ENCODE data around the gene NOTCH4. TPM values are rescaled to one million over a fixed set of nuclear protein-coding genes. Genes with fewer than 3 reads are reported as not detected.
"Not testable (repeated sequence)": the region's sequence is repeated elsewhere in the genome, so short reads cannot be mapped to it uniquely, and the experiment has no call there.

The NOTCH4 gene
- total and polyA plus RNA-seq, 2 experiments from 2014 or later: 2.7 to 2.8 TPM

GRCh38 chr6:32268459-32268858, 44.6 kb upstream of the NOTCH4 start:
- H4K20me1 ChIP-seq (replicated peaks; ENCODE audit: insufficient read depth); DNase-seq (ENCODE audit: low spot score); H3K4me1 ChIP-seq (ENCODE audit: insufficient read depth); H3K79me2 ChIP-seq (replicated peaks; ENCODE audit: insufficient read depth); H2AFZ ChIP-seq; H3K4me3 ChIP-seq; H3K4me3 Mint-ChIP-seq; H3K36me3 ChIP-seq (ENCODE audit: insufficient read depth); H3K27me3 ChIP-seq (ENCODE audit: insufficient read depth); H3K9me2 ChIP-seq (ENCODE audit: insufficient read depth); H3F3A ChIP-seq (replicated peaks; ENCODE audit: low read depth); H3K4me2 ChIP-seq; H3K4me1 Mint-ChIP-seq; H3K27me3 Mint-ChIP-seq (ENCODE audit: insufficient read depth, low read depth, poor library complexity); H3K27ac ChIP-seq (ENCODE audit: low read depth); H3K27ac Mint-ChIP-seq; ATAC-seq: not testable (repeated sequence)
- H3K36me3 Mint-ChIP-seq (ENCODE audit: low read depth): peaks cover 35% of the 10 kb centered on the region
- peaks cover 26% of the 10 kb centered on the region for H3K9me3 Mint-ChIP-seq

- peaks cover 16% of the 10 kb centered on the region; the same call in 1 of the 3 replicates for H3K9me3 Mint-ChIP-seq
- peaks cover 1% of the 10 kb centered on the region for H3K27me3 Mint-ChIP-seq (ENCODE audit: insufficient read depth, low read depth, poor library complexity)
- no peaks in the 10 kb centered on the region for H3K4me1 Mint-ChIP-seq
- Histone ChIP-seq H3K36me3 (ENCODE audit: insufficient read depth) (no peaks in the 10 kb centered on the region), H3F3A (replicated peaks; ENCODE audit: low read depth) (no peaks in the 10 kb centered on the region), H4K20me1 (replicated peaks; ENCODE audit: insufficient read depth) (no peaks in the 10 kb centered on the region), H3K9me2 (ENCODE audit: insufficient read depth) (no peaks in the 10 kb centered on the region; the same call in 1 of the 2 replicates), H3K4me2 (no peak overlapping the region), H3K27me3 (ENCODE audit: insufficient read depth) (no peaks in the 10 kb centered on the region), H3K4me3 (no peak overlapping the region), H3K4me1 (ENCODE audit: insufficient read depth) (no peaks in the 10 kb centered on the region), H3K27ac (ENCODE audit: low read depth) (no peak overlapping the region), H3K79me2 (replicated peaks; ENCODE audit: insufficient read depth) (peaks cover 4% of the 10 kb centered on the region; the same call in 1 of the 2 replicates), H2AFZ (no peak overlapping the region)
- TF ChIP-seq CREB1 (CRISPR knock-in tag; IDR thresholded peaks at IDR 0.05; ENCODE audit: low read depth) (no peak), EZH2 (IDR thresholded peaks at IDR 0.05; ENCODE audit: low read depth, unreplicated experiment) (no peak), NANOG (IDR thresholded peaks at IDR 0.05; ENCODE audit: borderline replicate concordance) (no peak), ZNF114 (CRISPR knock-in tag; IDR thresholded peaks at IDR 0.05) (no peak), REST (IDR thresholded peaks at IDR 0.05; ENCODE audit: unreplicated experiment) (no peak), JUNB (IDR thresholded peaks at IDR 0.05; ENCODE audit: unreplicated experiment) (no peak), POLR2AphosphoS5 (IDR thresholded peaks at IDR 0.05; ENCODE audit: low read depth) (no peak), ZNF462 (CRISPR knock-in tag; IDR thresholded peaks at IDR 0.05) (no peak), CTCF (conservative IDR thresholded peaks at IDR 0.05; ENCODE audit: low read depth in 2 of 2) (no peak)
- H3K36me3 Mint-ChIP-seq (ENCODE audit: low read depth): peaks cover 36% of the 10 kb centered on the region
- no peak overlapping the region for H3K27ac Mint-ChIP-seq
- ATAC-seq (no peak), DNase-seq (ENCODE audit: low spot score) (no peak)
- no peak overlapping the region for H3K4me3 Mint-ChIP-seq
Measured at GRCh38 chr6:32267035-32267434, 43.2 kb upstream of the NOTCH4 start.

Data from GM23338 (cell line).